ENCODE measurements around the gene XXYLT1.

Gene XXYLT1

GRCh38 chr3:195140410-195140809 is 130.5 kb downstream of the XXYLT1 start:
- Histone ChIP-seq H3K4me1 (ENCODE audit: insufficient read depth, low read length, severe bottlenecking) (no peaks in the 10 kb centered on the region), H3K9me3 (ENCODE audit: low read length) (peaks cover 12% of the 10 kb centered on the region; the same call in 1 of the 2 replicates), H3K79me2 (ENCODE audit: insufficient read depth, low read length) (no peaks in the 10 kb centered on the region), H4K20me1 (ENCODE audit: insufficient read depth, low read length) (no peaks in the 10 kb centered on the region), H3K27ac (ENCODE audit: low read depth, low read length, poor library complexity, severe bottlenecking) (no peak overlapping the region), H3K9me2 (ENCODE audit: low read depth, low read length) (no peaks in the 10 kb centered on the region), H2AFZ (ENCODE audit: low read length) (no peak overlapping the region), H3K4me3 (ENCODE audit: low read depth, low read length, poor library complexity, severe bottlenecking) (no peak overlapping the region), H3K36me3 (ENCODE audit: insufficient read depth, low read length) (peaks cover 6% of the 10 kb centered on the region; the same call in 1 of the 2 replicates), H3F3A (ENCODE audit: insufficient read depth, low read length) (no peaks in the 10 kb centered on the region), H3K27me3 (ENCODE audit: insufficient read depth, low read length) (peaks cover 7% of the 10 kb centered on the region; the same call in 1 of the 2 replicates), H3K4me2 (ENCODE audit: low read length) (no peak overlapping the region), H3K9ac (ENCODE audit: low read length) (no peak overlapping the region)
- TF ChIP-seq CTCF (IDR thresholded peaks at IDR 0.05; ENCODE audit: low read length), result no peak
- no peak for TF ChIP-seq EZH2 (IDR thresholded peaks at IDR 0.05; ENCODE audit: borderline replicate concordance, low read length)

- Histone ChIP-seq H3K9ac (ENCODE audit: low read length) (no peak overlapping the region), H3K27ac (ENCODE audit: low read depth, low read length, poor library complexity, severe bottlenecking) (no peak overlapping the region), H3K9me2 (ENCODE audit: low read depth, low read length) (no peaks in the 10 kb centered on the region), H3K9me3 (ENCODE audit: low read length) (peaks cover 12% of the 10 kb centered on the region; the same call in 1 of the 2 replicates), H3K4me3 (ENCODE audit: low read depth, low read length, poor library complexity, severe bottlenecking) (no peak overlapping the region), H3K4me2 (ENCODE audit: low read length) (no peak overlapping the region), H3K4me1 (ENCODE audit: insufficient read depth, low read length, severe bottlenecking) (no peaks in the 10 kb centered on the region), H4K20me1 (ENCODE audit: insufficient read depth, low read length) (no peaks in the 10 kb centered on the region), H3K27me3 (ENCODE audit: insufficient read depth, low read length) (peaks cover 7% of the 10 kb centered on the region; the same call in 1 of the 2 replicates), H3K36me3 (ENCODE audit: insufficient read depth, low read length) (peaks cover 6% of the 10 kb centered on the region; the same call in 1 of the 2 replicates), H3K79me2 (ENCODE audit: insufficient read depth, low read length) (no peaks in the 10 kb centered on the region), H3F3A (ENCODE audit: insufficient read depth, low read length) (no peaks in the 10 kb centered on the region), H2AFZ (ENCODE audit: low read length) (no peak overlapping the region)
- TF ChIP-seq CTCF (IDR thresholded peaks at IDR 0.05; ENCODE audit: low read length), result no peak
- no peak for TF ChIP-seq EZH2 (IDR thresholded peaks at IDR 0.05; ENCODE audit: borderline replicate concordance, low read length)
These were observed 131.1 kb downstream of the XXYLT1 start for GRCh38 chr3:195139876-195140240.

- no peak overlapping the region for H3K9ac ChIP-seq (ENCODE audit: low read length)
- H2AFZ ChIP-seq (ENCODE audit: low read length), result no peak overlapping the region
- H3K27me3 ChIP-seq (ENCODE audit: insufficient read depth, low read length), result peaks cover 7% of the 10 kb centered on the region; the same call in 1 of the 2 replicates
- H3K9me2 ChIP-seq (ENCODE audit: low read depth, low read length), result no peaks in the 10 kb centered on the region
- H3K4me3 ChIP-seq (ENCODE audit: low read depth, low read length, poor library complexity, severe bottlenecking), result no peak overlapping the region
- no peaks in the 10 kb centered on the region for H3F3A ChIP-seq (ENCODE audit: insufficient read depth, low read length)
- H4K20me1 ChIP-seq (ENCODE audit: insufficient read depth, low read length), result no peaks in the 10 kb centered on the region
- H3K27ac ChIP-seq (ENCODE audit: low read depth, low read length, poor library complexity, severe bottlenecking), result no peak overlapping the region
- peaks cover 6% of the 10 kb centered on the region; the same call in 1 of the 2 replicates for H3K36me3 ChIP-seq (ENCODE audit: insufficient read depth, low read length)
- peaks cover 12% of the 10 kb centered on the region; the same call in 1 of the 2 replicates for H3K9me3 ChIP-seq (ENCODE audit: low read length)
- H3K4me2 ChIP-seq (ENCODE audit: low read length), result no peak overlapping the region
- H3K79me2 ChIP-seq (ENCODE audit: insufficient read depth, low read length), result no peaks in the 10 kb centered on the region
- H3K4me1 ChIP-seq (ENCODE audit: insufficient read depth, low read length, severe bottlenecking), result no peaks in the 10 kb centered on the region
- no peak for TF ChIP-seq CTCF (IDR thresholded peaks at IDR 0.05; ENCODE audit: low read length)
- no peak for TF ChIP-seq EZH2 (IDR thresholded peaks at IDR 0.05; ENCODE audit: borderline replicate concordance, low read length)
These were observed 131.7 kb downstream of the XXYLT1 start for GRCh38 chr3:195139091-195139875.
